ENCODE data around the gene ARID2.
A peak's percentile ranks its signal among the peaks of the same experiment; 100 is the strongest.

ARID2 gene

GRCh38 chr12:45725631-45726602 lies 3.6 kb upstream of the ARID2 start:
- DNase-seq, result peak; percentile 73

GRCh38 chr12:45726603-45727300 lies 2.8 kb upstream of the ARID2 start:
- peak; percentile 9 for DNase-seq

- peak; percentile 95 for DNase-seq
These were observed 2.1 kb upstream of the ARID2 start for GRCh38 chr12:45727301-45727979.

GRCh38 chr12:45727980-45728629 lies 1.4 kb upstream of the ARID2 start:
- no peak for DNase-seq

- DNase-seq, result peak; percentile 99
These were observed 775 bp upstream of the ARID2 start for GRCh38 chr12:45728630-45729232.

- DNase-seq, result no peak
These were observed 510 bp downstream of the ARID2 start for GRCh38 chr12:45730084-45730347.

GRCh38 chr12:45730348-45731189 lies 1.1 kb downstream of the ARID2 start:
- DNase-seq, result peak; percentile 78

GRCh38 chr12:45731190-45731775 lies 1.8 kb downstream of the ARID2 start:
- no peak for DNase-seq

GRCh38 chr12:45732250-45732649 lies 2.7 kb downstream of the ARID2 start:
- DNase-seq, result peak; percentile 75

GRCh38 chr12:45732936-45733335 lies 3.4 kb downstream of the ARID2 start:
- peak; percentile 31 for DNase-seq

GRCh38 chr12:45737638-45738037 lies 8.1 kb downstream of the ARID2 start:
- DNase-seq, result no peak

- DNase-seq, result no peak
These were observed 13.1 kb downstream of the ARID2 start for GRCh38 chr12:45742590-45742989.

GRCh38 chr12:45743247-45743646 lies 13.7 kb downstream of the ARID2 start:
- DNase-seq, result no peak

- DNase-seq, result peak; percentile 33
These were observed 16.4 kb downstream of the ARID2 start for GRCh38 chr12:45745861-45746277.

GRCh38 chr12:45756666-45757065 lies 27.2 kb downstream of the ARID2 start:
- DNase-seq, result no peak

GRCh38 chr12:45757172-45757571 lies 27.7 kb downstream of the ARID2 start:
- no peak for DNase-seq

- no peak for DNase-seq
These were observed 30.8 kb downstream of the ARID2 start for GRCh38 chr12:45760333-45760732.

- DNase-seq, result peak; percentile 42
These were observed 32.9 kb downstream of the ARID2 start for GRCh38 chr12:45762185-45763110.

GRCh38 chr12:45763381-45763780 lies 33.9 kb downstream of the ARID2 start:
- DNase-seq, result no peak

GRCh38 chr12:45768194-45768593 lies 38.7 kb downstream of the ARID2 start:
- DNase-seq, result no peak
